A549 (cell line): Measurements from ENCODE around the gene FSTL3.

Experiments
- BHLHE40 ChIP-seq: IDR thresholded peaks from 2 replicates; pipeline ENCODE4 v1.6.1; 2012; ENCODE audit warnings: low read depth, low read length, inconsistent platforms
- CHD4 ChIP-seq: fragments of 200-600 bp; sonication (generic); IDR thresholded peaks from 2 replicates; pipeline ENCODE4 v1.6.1; 2016; ENCODE audit warnings: antibody characterized with exemption, mild to moderate bottlenecking, borderline replicate concordance
- ESRRA ChIP-seq: fragments of 150-350 bp; IDR thresholded peaks from 2 replicates; pipeline ENCODE4 v1.6.1; 2014; ENCODE audit warnings: mild to moderate bottlenecking, low read length, borderline replicate concordance
- HOXB13 ChIP-seq: fragments of 250-450 bp; sonication (Bioruptor Pico); IDR thresholded peaks from 2 replicates; pipeline ENCODE4 v1.5.0; 2020; ENCODE audit warnings: low read depth, mild to moderate bottlenecking, moderate library complexity
- NR3C1 ChIP-seq: fragments of >200 bp; sonication (Bioruptor Twin); formaldehyde crosslinking; IDR thresholded peaks from 3 replicates; pipeline ENCODE4 v1.6.1; 2017
- POLR2A ChIP-seq: IDR thresholded peaks from 2 replicates; pipeline ENCODE4 v1.6.1; 2012; ENCODE audit warnings: mild to moderate bottlenecking, low read length
- POLR2AphosphoS2 ChIP-seq: conservative IDR thresholded peaks from 2 replicates; pipeline ENCODE4 v1.6.1; 2012; ENCODE audit warnings: low read length, improper control_type of control experiment, inconsistent platforms
- RAD21 ChIP-seq, 2 experiments: fragments of >200 bp in 1 of 2; sonication (Bioruptor Twin) in 1 of 2; formaldehyde crosslinking in 1 of 2; IDR thresholded peaks in 1 of 2; conservative IDR thresholded peaks in 1 of 2; 2 replicates in 1 of 2; 3 replicates in 1 of 2; pipeline ENCODE4 v1.6.1; 2012 to 2018; ENCODE audit warnings: inconsistent platforms in 1 of 2
- RFX5 ChIP-seq: fragments of 450-650 bp; IDR thresholded peaks from 2 replicates; pipeline ENCODE4 v1.7.1; 2014; ENCODE audit warnings: antibody characterized with exemption, mild to moderate bottlenecking, moderate library complexity
- SMC3 ChIP-seq: fragments of >200 bp; sonication (Bioruptor Twin); formaldehyde crosslinking; IDR thresholded peaks from 3 replicates; pipeline ENCODE4 v1.6.1; 2018; ENCODE audit warnings: inconsistent platforms
- TF ChIP-seq, protein P1 (sequence below): fragments of 150-350 bp; IDR thresholded peaks from 2 replicates; pipeline ENCODE4 v1.6.1; 2014; ENCODE audit warnings: low read depth, mild to moderate bottlenecking, low read length
- TF ChIP-seq, protein P2 (sequence below): fragments of >200 bp; sonication (Bioruptor Twin); formaldehyde crosslinking; IDR thresholded peaks from 3 replicates; pipeline ENCODE4 v1.5.1; 2016
- TF ChIP-seq, protein P3 (sequence below): fragments of 250-450 bp; sonication (Bioruptor Pico); IDR thresholded peaks from 2 replicates; pipeline ENCODE4 v1.5.0; 2021; ENCODE audit warnings: mild to moderate bottlenecking, moderate library complexity, borderline replicate concordance
- TF ChIP-seq, protein P4 (sequence below): fragments of 200-600 bp; sonication (generic); IDR thresholded peaks from 2 replicates; pipeline ENCODE4 v1.6.1; 2016; ENCODE audit warnings: antibody characterized with exemption, mild to moderate bottlenecking, moderate library complexity

DNA sequence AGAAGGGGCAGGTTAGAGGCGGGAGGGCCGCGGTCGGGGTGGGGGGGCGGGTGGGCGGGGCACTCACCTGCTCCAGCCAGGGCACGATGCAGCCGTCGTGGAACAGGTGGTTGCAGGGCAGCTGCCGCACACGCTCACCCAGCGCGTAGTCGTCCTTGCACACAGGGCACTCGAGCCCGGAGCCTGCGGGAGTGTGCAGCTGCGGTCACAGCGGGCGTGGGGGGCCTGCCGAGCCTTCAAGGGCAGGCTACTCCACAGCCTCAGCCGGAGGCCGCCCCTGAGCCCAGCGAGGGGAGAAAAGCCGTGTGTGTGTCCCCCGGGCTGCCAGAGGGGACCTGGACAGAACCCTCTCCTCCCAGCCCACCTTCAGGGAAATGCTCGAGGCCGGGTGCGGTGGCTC, 27.9 kb upstream of the FSTL3 start:
- TF ChIP-seq, protein P1, sequence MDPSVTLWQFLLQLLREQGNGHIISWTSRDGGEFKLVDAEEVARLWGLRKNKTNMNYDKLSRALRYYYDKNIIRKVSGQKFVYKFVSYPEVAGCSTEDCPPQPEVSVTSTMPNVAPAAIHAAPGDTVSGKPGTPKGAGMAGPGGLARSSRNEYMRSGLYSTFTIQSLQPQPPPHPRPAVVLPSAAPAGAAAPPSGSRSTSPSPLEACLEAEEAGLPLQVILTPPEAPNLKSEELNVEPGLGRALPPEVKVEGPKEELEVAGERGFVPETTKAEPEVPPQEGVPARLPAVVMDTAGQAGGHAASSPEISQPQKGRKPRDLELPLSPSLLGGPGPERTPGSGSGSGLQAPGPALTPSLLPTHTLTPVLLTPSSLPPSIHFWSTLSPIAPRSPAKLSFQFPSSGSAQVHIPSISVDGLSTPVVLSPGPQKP = no peak
- TF ChIP-seq, protein P2, sequence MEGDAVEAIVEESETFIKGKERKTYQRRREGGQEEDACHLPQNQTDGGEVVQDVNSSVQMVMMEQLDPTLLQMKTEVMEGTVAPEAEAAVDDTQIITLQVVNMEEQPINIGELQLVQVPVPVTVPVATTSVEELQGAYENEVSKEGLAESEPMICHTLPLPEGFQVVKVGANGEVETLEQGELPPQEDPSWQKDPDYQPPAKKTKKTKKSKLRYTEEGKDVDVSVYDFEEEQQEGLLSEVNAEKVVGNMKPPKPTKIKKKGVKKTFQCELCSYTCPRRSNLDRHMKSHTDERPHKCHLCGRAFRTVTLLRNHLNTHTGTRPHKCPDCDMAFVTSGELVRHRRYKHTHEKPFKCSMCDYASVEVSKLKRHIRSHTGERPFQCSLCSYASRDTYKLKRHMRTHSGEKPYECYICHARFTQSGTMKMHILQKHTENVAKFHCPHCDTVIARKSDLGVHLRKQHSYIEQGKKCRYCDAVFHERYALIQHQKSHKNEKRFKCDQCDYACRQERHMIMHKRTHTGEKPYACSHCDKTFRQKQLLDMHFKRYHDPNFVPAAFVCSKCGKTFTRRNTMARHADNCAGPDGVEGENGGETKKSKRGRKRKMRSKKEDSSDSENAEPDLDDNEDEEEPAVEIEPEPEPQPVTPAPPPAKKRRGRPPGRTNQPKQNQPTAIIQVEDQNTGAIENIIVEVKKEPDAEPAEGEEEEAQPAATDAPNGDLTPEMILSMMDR = no peak
- TF ChIP-seq RAD21 (conservative IDR thresholded peaks at IDR 0.05 in 1 of 2, IDR thresholded peaks at IDR 0.05 in 1 of 2) (no peak), POLR2A (no peak), BHLHE40 (no peak), POLR2AphosphoS2 (no peak), CHD4 (no peak), HOXB13 (CRISPR knock-in tag) (no peak), ESRRA (no peak), SMC3 (no peak), NR3C1 (no peak), RFX5 (no peak)
- TF ChIP-seq, protein P3, sequence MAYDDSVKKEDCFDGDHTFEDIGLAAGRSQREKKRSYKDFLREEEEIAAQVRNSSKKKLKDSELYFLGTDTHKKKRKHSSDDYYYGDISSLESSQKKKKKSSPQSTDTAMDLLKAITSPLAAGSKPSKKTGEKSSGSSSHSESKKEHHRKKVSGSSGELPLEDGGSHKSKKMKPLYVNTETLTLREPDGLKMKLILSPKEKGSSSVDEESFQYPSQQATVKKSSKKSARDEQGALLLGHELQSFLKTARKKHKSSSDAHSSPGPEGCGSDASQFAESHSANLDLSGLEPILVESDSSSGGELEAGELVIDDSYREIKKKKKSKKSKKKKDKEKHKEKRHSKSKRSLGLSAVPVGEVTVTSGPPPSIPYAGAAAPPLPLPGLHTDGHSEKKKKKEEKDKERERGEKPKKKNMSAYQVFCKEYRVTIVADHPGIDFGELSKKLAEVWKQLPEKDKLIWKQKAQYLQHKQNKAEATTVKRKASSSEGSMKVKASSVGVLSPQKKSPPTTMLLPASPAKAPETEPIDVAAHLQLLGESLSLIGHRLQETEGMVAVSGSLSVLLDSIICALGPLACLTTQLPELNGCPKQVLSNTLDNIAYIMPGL (CRISPR knock-in tag) = no peak
- TF ChIP-seq, protein P4, sequence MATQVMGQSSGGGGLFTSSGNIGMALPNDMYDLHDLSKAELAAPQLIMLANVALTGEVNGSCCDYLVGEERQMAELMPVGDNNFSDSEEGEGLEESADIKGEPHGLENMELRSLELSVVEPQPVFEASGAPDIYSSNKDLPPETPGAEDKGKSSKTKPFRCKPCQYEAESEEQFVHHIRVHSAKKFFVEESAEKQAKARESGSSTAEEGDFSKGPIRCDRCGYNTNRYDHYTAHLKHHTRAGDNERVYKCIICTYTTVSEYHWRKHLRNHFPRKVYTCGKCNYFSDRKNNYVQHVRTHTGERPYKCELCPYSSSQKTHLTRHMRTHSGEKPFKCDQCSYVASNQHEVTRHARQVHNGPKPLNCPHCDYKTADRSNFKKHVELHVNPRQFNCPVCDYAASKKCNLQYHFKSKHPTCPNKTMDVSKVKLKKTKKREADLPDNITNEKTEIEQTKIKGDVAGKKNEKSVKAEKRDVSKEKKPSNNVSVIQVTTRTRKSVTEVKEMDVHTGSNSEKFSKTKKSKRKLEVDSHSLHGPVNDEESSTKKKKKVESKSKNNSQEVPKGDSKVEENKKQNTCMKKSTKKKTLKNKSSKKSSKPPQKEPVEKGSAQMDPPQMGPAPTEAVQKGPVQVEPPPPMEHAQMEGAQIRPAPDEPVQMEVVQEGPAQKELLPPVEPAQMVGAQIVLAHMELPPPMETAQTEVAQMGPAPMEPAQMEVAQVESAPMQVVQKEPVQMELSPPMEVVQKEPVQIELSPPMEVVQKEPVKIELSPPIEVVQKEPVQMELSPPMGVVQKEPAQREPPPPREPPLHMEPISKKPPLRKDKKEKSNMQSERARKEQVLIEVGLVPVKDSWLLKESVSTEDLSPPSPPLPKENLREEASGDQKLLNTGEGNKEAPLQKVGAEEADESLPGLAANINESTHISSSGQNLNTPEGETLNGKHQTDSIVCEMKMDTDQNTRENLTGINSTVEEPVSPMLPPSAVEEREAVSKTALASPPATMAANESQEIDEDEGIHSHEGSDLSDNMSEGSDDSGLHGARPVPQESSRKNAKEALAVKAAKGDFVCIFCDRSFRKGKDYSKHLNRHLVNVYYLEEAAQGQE = no peak
